ENCODE data around the gene CROCC2. TPM values are rescaled to one million over a fixed set of nuclear protein-coding genes. Genes with fewer than 3 reads are reported as not detected.

CROCC2 gene
- total and polyA plus RNA-seq, 2 experiments from 2014 or later: not detected

- Histone ChIP-seq H3K36me3 (no peaks in the 10 kb centered on the region), H3K4me1 (ENCODE audit: low read depth) (no peaks in the 10 kb centered on the region), H3K27ac (no peak overlapping the region), H3K9me3 (ENCODE audit: low read depth) (no peaks in the 10 kb centered on the region), H3K27me3 (no peaks in the 10 kb centered on the region), H3K4me3 (no peak overlapping the region)
- no peak for DNase-seq (ENCODE audit: low read depth in 1 of 2, low spot score in 1 of 2)
- no peak for TF ChIP-seq CTCF (IDR thresholded peaks at IDR 0.05; ENCODE audit: low read depth, low read length)
These were observed 16.3 kb downstream of the CROCC2 start for GRCh38 chr2:240922245-240922981.

- no peaks in the 10 kb centered on the region for H3K4me1 ChIP-seq (ENCODE audit: low read depth)
- no peaks in the 10 kb centered on the region for H3K27me3 ChIP-seq
- no peaks in the 10 kb centered on the region for H3K9me3 ChIP-seq (ENCODE audit: low read depth)
- TF ChIP-seq CTCF (IDR thresholded peaks at IDR 0.05; ENCODE audit: low read depth, low read length): no peak
- H3K36me3 ChIP-seq: no peaks in the 10 kb centered on the region
- H3K4me3 ChIP-seq: no peak overlapping the region
- H3K27ac ChIP-seq: no peak overlapping the region
- no peak for DNase-seq (ENCODE audit: low read depth in 1 of 2, low spot score in 1 of 2)
These were observed 16.9 kb downstream of the CROCC2 start for GRCh38 chr2:240922982-240923537.

- Histone ChIP-seq H3K9me3 (ENCODE audit: low read depth) (no peaks in the 10 kb centered on the region), H3K27me3 (no peaks in the 10 kb centered on the region), H3K27ac (no peak overlapping the region), H3K4me3 (no peak overlapping the region), H3K4me1 (ENCODE audit: low read depth) (no peaks in the 10 kb centered on the region), H3K36me3 (no peaks in the 10 kb centered on the region)
- no peak for DNase-seq (ENCODE audit: low read depth in 1 of 2, low spot score in 1 of 2)
- TF ChIP-seq CTCF (IDR thresholded peaks at IDR 0.05; ENCODE audit: low read depth, low read length): no peak
These were observed 19.0 kb downstream of the CROCC2 start for GRCh38 chr2:240925191-240925567.

GRCh38 chr2:240925568-240926515 is 19.7 kb downstream of the CROCC2 start:
- Histone ChIP-seq H3K9me3 (ENCODE audit: low read depth) (no peaks in the 10 kb centered on the region), H3K4me3 (no peak overlapping the region), H3K27me3 (no peaks in the 10 kb centered on the region), H3K27ac (no peak overlapping the region), H3K36me3 (no peaks in the 10 kb centered on the region), H3K4me1 (ENCODE audit: low read depth) (no peaks in the 10 kb centered on the region)
- no peak for TF ChIP-seq CTCF (IDR thresholded peaks at IDR 0.05; ENCODE audit: low read depth, low read length)
- no peak for DNase-seq (ENCODE audit: low read depth in 1 of 2, low spot score in 1 of 2)

- peak; percentile 34 to 50 for DNase-seq (ENCODE audit: low read depth in 1 of 2, low spot score in 1 of 2)
- Histone ChIP-seq H3K36me3 (no peaks in the 10 kb centered on the region), H3K27me3 (no peaks in the 10 kb centered on the region), H3K9me3 (ENCODE audit: low read depth) (no peaks in the 10 kb centered on the region), H3K27ac (peak overlapping the region; percentile 13), H3K4me3 (no peak overlapping the region), H3K4me1 (ENCODE audit: low read depth) (no peaks in the 10 kb centered on the region)
- TF ChIP-seq CTCF (IDR thresholded peaks at IDR 0.05; ENCODE audit: low read depth, low read length): no peak
These were observed 20.6 kb downstream of the CROCC2 start for GRCh38 chr2:240926516-240927389.
